Measurements from ENCODE around the gene DHDH. TPM values are rescaled to one million over a fixed set of nuclear protein-coding genes. Genes with fewer than 3 reads are reported as not detected.

DHDH gene
- total and polyA plus RNA-seq, 2 of the 13 experiments (the other 11 are each of a cell fraction or from before 2014, with no cell fraction given): 0.13 to 0.91 TPM

GRCh38 chr19:48934837-48935236, 1.3 kb downstream of the DHDH start (continued):
- TF ChIP-seq THRA (CRISPR knock-in tag; IDR thresholded peaks at IDR 0.05; ENCODE audit: borderline replicate concordance) (no peak), ZNF597 (CRISPR knock-in tag; IDR thresholded peaks at IDR 0.05) (no peak), KDM2A (CRISPR knock-in tag; IDR thresholded peaks at IDR 0.05; ENCODE audit: borderline replicate concordance, low read depth) (peak; percentile 38; the same call in 1 of the 2 replicates), ZNF709 (CRISPR knock-in tag; IDR thresholded peaks at IDR 0.05) (0 out of 2 replicates have a peak, but pooled peaks have one; percentile 25), XRCC5 (optimal IDR thresholded peaks at IDR 0.05; ENCODE audit: low read length) (peak; percentile 48), CTCF (CRISPR knock-in tag; IDR thresholded peaks at IDR 0.05) (peak; percentile 90), ZBTB38 (CRISPR knock-in tag; IDR thresholded peaks at IDR 0.05) (peak; percentile 92), PAF1 (CRISPR knock-in tag; IDR thresholded peaks at IDR 0.05) (no peak), SP1 (IDR thresholded peaks at IDR 0.05) (no peak), SP1 (CRISPR knock-in tag; IDR thresholded peaks at IDR 0.05) (0 out of 2 replicates have a peak, but pooled peaks have one; percentile 17)
